B cell (primary cell): ENCODE results near the gene GATAD2A.

Experiments used
- CTCF ChIP-seq: fragments of 200-600 bp; IDR thresholded peaks from one replicate; pipeline ENCODE4 v1.8.0; 2022; ENCODE audit warnings: antibody characterized with exemption, mild to moderate bottlenecking
- EZH2 ChIP-seq: IDR thresholded peaks from 2 replicates; pipeline ENCODE4 v1.6.1; 2012; ENCODE audit warnings: borderline replicate concordance, low read depth, mild to moderate bottlenecking, moderate library complexity, low read length; ENCODE audit not compliant: insufficient read depth, poor library complexity, severe bottlenecking

DNA sequence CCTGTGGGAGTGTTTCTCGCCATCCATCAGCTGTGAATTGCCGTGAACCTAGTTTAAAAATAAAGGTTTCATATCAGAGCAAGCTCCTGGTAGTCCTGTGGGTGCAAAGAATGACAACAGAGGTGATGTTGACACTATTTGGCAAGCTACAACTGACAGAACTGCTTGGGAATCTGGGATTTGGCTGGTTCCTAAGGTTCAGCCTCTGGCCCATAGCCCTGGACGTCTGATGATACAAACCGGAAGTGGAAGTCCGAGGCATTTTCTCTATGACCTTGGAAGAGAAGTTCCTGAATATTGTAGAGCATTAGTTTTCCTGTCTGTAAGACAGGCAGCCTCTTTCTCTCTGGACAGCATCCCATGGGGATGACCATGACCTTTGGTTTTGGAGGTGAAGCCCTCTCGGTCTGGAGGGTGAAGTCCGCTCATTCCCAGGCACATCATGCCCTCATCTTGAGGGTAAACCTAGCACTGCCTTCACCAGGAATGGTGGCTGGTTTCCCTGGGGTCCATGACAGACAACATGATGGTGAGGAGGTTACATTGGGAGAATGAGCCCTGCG lies 29.1 kb downstream of the GATAD2A start:
- no peak for TF ChIP-seq CTCF
- no peak for TF ChIP-seq EZH2
